ENCODE data around the gene SPATA24.

Gene SPATA24

DNA sequence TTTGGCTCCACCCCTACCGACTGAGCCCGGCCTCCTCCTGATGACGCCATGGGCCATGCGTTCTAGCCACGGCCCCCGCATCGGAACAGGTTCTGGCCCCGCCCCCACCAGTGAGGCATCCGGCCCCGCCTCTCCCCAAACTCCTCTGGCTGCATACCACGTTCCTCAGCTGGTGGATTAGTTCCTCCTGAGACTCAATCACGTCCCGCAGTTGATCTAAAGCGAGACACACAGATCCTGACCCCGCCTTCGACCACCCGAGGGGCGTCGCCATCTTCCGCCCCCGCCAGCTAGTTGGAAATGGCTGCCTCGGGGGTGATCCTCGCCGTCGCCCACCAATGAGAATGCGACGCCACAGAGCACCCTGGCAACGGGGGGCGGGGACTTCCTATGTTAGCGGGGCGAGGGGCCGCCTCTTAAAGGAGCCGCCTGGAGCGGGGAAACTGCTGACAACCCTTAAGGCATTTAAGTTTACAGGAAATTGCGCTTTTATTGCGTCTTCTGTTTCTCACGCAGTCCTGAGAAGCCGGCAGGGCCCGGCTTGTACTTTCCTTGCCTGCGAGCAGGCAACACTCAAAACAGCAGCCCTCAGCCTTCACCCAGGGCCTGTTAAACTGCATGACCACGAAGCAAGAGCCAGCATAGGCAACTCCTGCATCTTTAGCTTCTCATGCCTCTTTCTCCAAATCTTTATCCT is at the start of gene SPATA24:
Gene SPATA24, minus strand, starts transcription at position 303 of the 697 bp plus-strand sequence. Its CDS starts 29 bp downstream, at position 274.
- TF ChIP-seq GATA2 (IDR thresholded peaks at IDR 0.05; ENCODE audit: low read depth, low read length) (no peak), GATA3 (IDR thresholded peaks at IDR 0.05; ENCODE audit: low read depth, low read length) (no peak)

GRCh38 chr5:139451878-139452660 is 48.2 kb upstream of the SPATA24 start:
- TF ChIP-seq GATA3 (IDR thresholded peaks at IDR 0.05; ENCODE audit: low read depth, low read length) (no peak), GATA2 (IDR thresholded peaks at IDR 0.05; ENCODE audit: low read depth, low read length) (no peak)

DNA sequence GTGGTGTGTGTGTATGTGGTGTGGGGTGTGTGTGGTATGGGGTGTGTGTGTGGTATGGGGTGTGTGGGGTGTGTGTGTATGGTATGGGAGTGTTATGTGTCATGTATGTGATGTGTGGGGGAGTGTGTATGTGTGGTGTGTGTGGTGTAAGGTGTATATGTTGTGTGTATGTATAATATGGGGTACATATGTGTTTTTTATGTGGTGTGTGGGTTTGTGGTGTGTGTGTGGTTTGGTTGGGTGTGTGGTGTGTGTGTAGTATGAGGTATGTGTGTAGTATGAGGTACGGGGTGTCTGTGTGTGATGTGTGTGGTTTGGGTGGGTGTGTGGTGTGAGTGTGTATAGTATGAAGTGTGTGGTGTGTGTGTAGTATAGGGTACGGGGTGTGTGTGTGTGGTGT is 47.3 kb upstream of the SPATA24 start:
- TF ChIP-seq GATA3 (IDR thresholded peaks at IDR 0.05; ENCODE audit: low read depth, low read length) (no peak), GATA2 (IDR thresholded peaks at IDR 0.05; ENCODE audit: low read depth, low read length) (no peak)

GRCh38 chr5:139446956-139447779 is 43.3 kb upstream of the SPATA24 start:
- TF ChIP-seq GATA3 (IDR thresholded peaks at IDR 0.05; ENCODE audit: low read depth, low read length) (no peak), GATA2 (IDR thresholded peaks at IDR 0.05; ENCODE audit: low read depth, low read length) (no peak)

DNA sequence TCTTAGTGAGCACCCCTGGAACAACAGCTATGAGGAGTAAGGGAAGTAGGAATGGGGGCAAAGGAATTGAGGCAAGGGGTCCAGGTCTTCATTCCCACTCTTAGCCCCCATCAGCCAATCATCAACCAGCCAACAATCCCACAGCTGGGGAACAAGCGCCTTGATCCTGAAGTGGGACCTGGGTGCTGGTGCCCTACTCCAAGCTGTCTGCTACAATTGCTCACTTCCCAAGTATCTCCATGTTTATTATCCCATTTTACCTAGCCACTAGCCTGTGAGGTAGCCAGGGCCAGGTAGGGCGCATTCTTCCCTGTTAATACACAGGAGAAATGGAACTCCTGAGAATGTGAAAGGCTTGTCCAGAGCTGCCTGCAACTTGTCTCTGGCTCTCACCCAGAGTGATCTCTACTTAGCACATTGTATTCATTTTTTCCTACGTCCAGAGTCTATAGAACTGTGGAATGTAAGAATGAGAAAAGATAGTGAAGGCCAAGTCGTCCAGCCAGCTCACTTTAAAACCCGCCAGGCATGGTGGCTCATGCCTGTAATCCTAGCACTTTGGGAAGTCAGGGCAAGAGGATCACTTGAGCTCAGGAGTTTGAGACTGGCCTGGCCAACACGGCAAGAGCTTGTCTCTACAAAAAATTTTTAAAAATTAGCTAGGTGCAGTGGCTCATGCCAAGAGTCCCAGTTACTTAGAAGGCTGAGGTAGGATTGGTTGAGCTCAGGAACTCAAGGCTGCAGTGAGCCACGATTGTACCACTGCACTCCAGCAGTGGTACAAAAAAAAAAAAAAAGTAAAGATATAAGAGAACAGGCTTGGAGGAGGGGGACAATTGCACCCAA is 41.7 kb upstream of the SPATA24 start:
- TF ChIP-seq GATA2 (IDR thresholded peaks at IDR 0.05; ENCODE audit: low read depth, low read length) (no peak), GATA3 (IDR thresholded peaks at IDR 0.05; ENCODE audit: low read depth, low read length) (no peak)

GRCh38 chr5:139443831-139444453 is 40.1 kb upstream of the SPATA24 start:
- TF ChIP-seq GATA3 (IDR thresholded peaks at IDR 0.05; ENCODE audit: low read depth, low read length) (no peak), GATA2 (IDR thresholded peaks at IDR 0.05; ENCODE audit: low read depth, low read length) (no peak)

- TF ChIP-seq GATA3 (IDR thresholded peaks at IDR 0.05; ENCODE audit: low read depth, low read length) = no peak
- TF ChIP-seq GATA2 (IDR thresholded peaks at IDR 0.05; ENCODE audit: low read depth, low read length) = peak; percentile 94
These were observed 35.4 kb upstream of the SPATA24 start, which contains the start of gene DNAJC18 for GRCh38 chr5:139439013-139439903. DNAJC18 (minus strand) TSS chr5:139439525; CDS start chr5:139439445, 80 bp downstream.

GRCh38 chr5:139438707-139439012 is 34.8 kb upstream of the SPATA24 start:
- TF ChIP-seq GATA2 (IDR thresholded peaks at IDR 0.05; ENCODE audit: low read depth, low read length) = no peak
- TF ChIP-seq GATA3 (IDR thresholded peaks at IDR 0.05; ENCODE audit: low read depth, low read length) = no peak

DNA sequence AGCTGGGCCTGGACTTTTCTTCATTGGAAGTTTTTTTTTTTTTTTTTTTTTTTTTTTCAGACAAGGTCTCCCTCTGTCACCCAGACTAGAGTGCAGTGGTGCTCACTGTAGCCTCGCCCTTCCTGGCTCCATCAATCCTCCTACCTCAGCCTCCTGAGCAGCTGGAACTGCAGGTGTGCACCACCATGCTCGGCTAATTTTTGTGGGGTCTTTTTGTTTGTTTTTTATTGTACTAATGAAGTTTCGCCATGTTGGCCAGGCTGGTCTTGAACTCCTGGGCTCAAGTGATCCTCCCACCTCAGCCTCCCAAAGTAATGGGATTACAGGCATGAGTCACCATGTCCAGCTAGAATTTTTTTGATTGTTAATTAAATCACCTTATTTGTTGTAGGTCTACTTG is 31.8 kb upstream of the SPATA24 start:
- TF ChIP-seq GATA2 (IDR thresholded peaks at IDR 0.05; ENCODE audit: low read depth, low read length) (no peak), GATA3 (IDR thresholded peaks at IDR 0.05; ENCODE audit: low read depth, low read length) (no peak)

DNA sequence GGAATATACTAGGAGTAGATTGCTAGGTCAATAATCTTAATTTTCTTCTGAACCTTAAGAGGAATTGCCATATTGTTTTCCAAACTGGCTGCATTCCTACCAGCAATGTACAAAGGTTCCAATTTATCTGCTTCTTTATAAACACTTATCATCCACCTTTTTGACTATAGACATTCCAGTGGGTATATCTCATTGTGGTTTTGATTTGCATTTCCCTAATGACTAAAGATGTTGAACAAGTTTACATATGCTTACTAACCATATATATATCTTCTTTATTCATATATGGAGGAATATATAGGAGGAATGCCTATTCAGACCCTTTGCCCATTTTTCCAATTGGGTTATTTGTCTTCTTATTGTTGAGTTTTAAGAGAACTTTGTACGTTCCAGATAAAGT is 27.8 kb upstream of the SPATA24 start:
- TF ChIP-seq GATA2 (IDR thresholded peaks at IDR 0.05; ENCODE audit: low read depth, low read length) (no peak), GATA3 (IDR thresholded peaks at IDR 0.05; ENCODE audit: low read depth, low read length) (no peak)

GRCh38 chr5:139430015-139430414 is 26.1 kb upstream of the SPATA24 start:
- TF ChIP-seq GATA2 (IDR thresholded peaks at IDR 0.05; ENCODE audit: low read depth, low read length) (no peak), GATA3 (IDR thresholded peaks at IDR 0.05; ENCODE audit: low read depth, low read length) (no peak)

Measured in SH-SY5Y (cell line).